HepG2 (cell line): ENCODE data around the gene PPP1R9B. TPM values are rescaled to one million over a fixed set of nuclear protein-coding genes. Genes with fewer than 3 reads are reported as not detected.

Experiments used
- ATAC-seq: fragments of 200-7000 bp; cut with Tn5 transposase; 3 replicates; pipeline ENCODE4 v1.9.1; 2020; ENCODE audit warnings: mild to moderate bottlenecking, moderate library complexity
- BruUV-seq: library from RNA; stranded (reverse); fragments of 400-500 nt; replicated peaks from 2 replicates; lab custom pipeline; 2021; lab: Mats Ljungman, UMichigan
- CTCF ChIA-PET: fragments of 300-600 bp; formaldehyde crosslinking; extraction: SDS; loops from one replicate; lab custom pipeline; 2021; ENCODE audit warnings: low total read pairs, inconsistent platforms, low intra/inter-chr PET ratio; lab: Yijun Ruan, JAX
- POLR2A ChIA-PET: fragments of 350-600 bp; sonication (Branson Sonifier 250); formaldehyde crosslinking; loops from one replicate; lab custom pipeline; 2020; ENCODE audit warnings: antibody characterized with exemption, inconsistent platforms; lab: Yijun Ruan, JAX
- DNase-seq: peaks from one replicate; pipeline ENCODE4 v3.0.0-alpha.2; 2015; ENCODE audit warnings: low spot score
- FAIRE-seq: peaks from 3 replicates; lab custom pipeline; 2011; peaks lifted over from hg19 to GRCh38; lab: Jason Lieb, UNC
- H2AFZ ChIP-seq: one replicate; pipeline ENCODE4 v1.6.1; 2011; ENCODE audit warnings: low read length, inconsistent platforms
- H3K27ac ChIP-seq: fragments of 300-600 bp; 3 replicates; pipeline ENCODE4 v1.8.0; 2011; ENCODE audit warnings: mixed run types, mild to moderate bottlenecking, mixed read lengths, low read length, inconsistent platforms; ENCODE audit not compliant: insufficient read depth; ENCODE audit errors: extremely low read length
- H3K27me3 ChIP-seq, 2 experiments: fragments of 200-600 bp in 1 of 2; 2 replicates in 1 of 2; 3 replicates in 1 of 2; pipeline versions ENCODE4 v1.6.0 to v1.8.0; 2011; ENCODE audit warnings: low read length in 2 of 2, mild to moderate bottlenecking in 2 of 2, moderate library complexity in 2 of 2, inconsistent platforms in 1 of 2; ENCODE audit not compliant: insufficient read depth in 2 of 2, control insufficient read depth in 1 of 2
- H3K36me3 ChIP-seq, 2 experiments: fragments of 200-600 bp in 1 of 2; replicated peaks in 1 of 2; 2 replicates in 1 of 2; 3 replicates in 1 of 2; pipeline versions ENCODE4 v1.5.1 to v1.8.0; 2011; ENCODE audit warnings: low read length in 2 of 2, inconsistent platforms in 1 of 2; ENCODE audit not compliant: insufficient read depth in 2 of 2, control insufficient read depth in 1 of 2
- H3K4me1 ChIP-seq: 2 replicates; pipeline ENCODE4 v1.5.1; 2012; ENCODE audit warnings: low read length, inconsistent platforms; ENCODE audit not compliant: insufficient read depth
- H3K4me2 ChIP-seq: 2 replicates; pipeline ENCODE4 v1.6.0; 2011; ENCODE audit warnings: low read depth, low read length, inconsistent platforms
- H3K4me3 ChIP-seq, 3 experiments: fragments of 200-600 bp in 1 of 3; sonication (generic), shearing (Covaris generic) in 1 of 3; replicated peaks in 1 of 3; 2 replicates each; pipeline ENCODE4 v1.5.1; 2011 to 2016; ENCODE audit warnings: low read length in 3 of 3, inconsistent platforms in 2 of 3, low read depth in 2 of 3, mild to moderate bottlenecking in 2 of 3, control low read depth in 1 of 3, mixed read lengths in 1 of 3; ENCODE audit not compliant: insufficient read depth in 1 of 3
- H3K79me2 ChIP-seq: one replicate; pipeline ENCODE4 v1.6.1; 2011; ENCODE audit warnings: low read length, inconsistent platforms; ENCODE audit not compliant: insufficient read depth
- H3K9ac ChIP-seq: 2 replicates; pipeline ENCODE4 v1.6.0; 2011; ENCODE audit warnings: mild to moderate bottlenecking, low read depth, low read length, inconsistent platforms; ENCODE audit not compliant: insufficient read depth
- H3K9me3 ChIP-seq: 2 replicates; pipeline ENCODE4 v1.5.1; 2012; ENCODE audit warnings: mild to moderate bottlenecking, low read length
- H4K20me1 ChIP-seq: 2 replicates; pipeline ENCODE4 v1.6.0; 2011; ENCODE audit warnings: inconsistent platforms, mild to moderate bottlenecking, low read length, moderate library complexity; ENCODE audit not compliant: insufficient read depth
- ATF6 ChIP-seq: sonication (generic); formaldehyde crosslinking; conservative IDR thresholded peaks from 2 replicates; pipeline ENCODE4 v1.4.0; 2020; ENCODE audit warnings: missing genetic modification reagents
- CEBPB ChIP-seq: IDR thresholded peaks from 2 replicates; pipeline ENCODE4 v1.6.1; 2011; ENCODE audit warnings: low read depth, low read length, improper control_type of control experiment, borderline replicate concordance
- DPF2 ChIP-seq: sonication (generic); formaldehyde crosslinking; IDR thresholded peaks from 2 replicates; pipeline ENCODE4 v1.4.0; 2020; ENCODE audit warnings: mild to moderate bottlenecking, low read depth, missing genetic modification reagents, borderline replicate concordance
- HOXA5 ChIP-seq: sonication (generic); formaldehyde crosslinking; IDR thresholded peaks from 2 replicates; pipeline ENCODE4 v1.4.0; 2020; ENCODE audit warnings: missing genetic modification reagents
- MATR3 ChIP-seq: sonication (generic); formaldehyde crosslinking; IDR thresholded peaks from 2 replicates; pipeline ENCODE4 v1.4.0; 2020; ENCODE audit warnings: missing genetic modification reagents
- MEF2D ChIP-seq: sonication (generic); formaldehyde crosslinking; IDR thresholded peaks from 2 replicates; pipeline ENCODE4 v1.5.1; 2020; ENCODE audit warnings: mild to moderate bottlenecking, missing genetic modification reagents
- RBFOX2 ChIP-seq: fragments of 200-400 bp; formaldehyde crosslinking; IDR thresholded peaks from 2 replicates; pipeline ENCODE4 v1.6.1; 2017; ENCODE audit warnings: low read depth, mild to moderate bottlenecking, low read length
- ZNF552 ChIP-seq: sonication (generic); formaldehyde crosslinking; IDR thresholded peaks from 2 replicates; pipeline ENCODE4 v1.9.0; 2022; ENCODE audit warnings: missing genetic modification reagents, mild to moderate bottlenecking, borderline replicate concordance
- WGBS: methylation state at CpG from one replicate; pipeline ENCODE4 v1.1.6; 2017; ENCODE audit warnings: low lambda C conversion rate; 5-methylcytosine and 5-hydroxymethylcytosine counted together
- in situ Hi-C: cut with HindIII; loops from 2 replicates; pipeline ENCODE4 v1.10.0; 2017; ENCODE audit warnings: low pct_unique_long_range_greater_than_20kb; ENCODE audit not compliant: extremely low pct_ligation_motif_present
- intact Hi-C: fragments of 100-400 bp; cut with micrococcal nuclease; formaldehyde crosslinking; loops from one replicate; pipeline ENCODE4 v1.10.0; 2022; ENCODE audit not compliant: unreplicated experiment
- polyA plus RNA-seq, 8 experiments: library from polyadenylated mRNA; depleted of rRNA in 3 of 8; stranded (reverse) in 7 of 8; unstranded in 1 of 8; fragments of >200 nt; fragmentation: Illumina TruSeq in 4 of 8; extraction: Trizol in 4 of 8; gene quantifications; 2 replicates each; pipeline versions ENCODE4 v1.2.1 to v1.2.3, GENCODE V29; 2011 to 2016; ENCODE audit warnings: low read depth in 4 of 8, missing spikeins in 1 of 8, mixed read lengths in 1 of 8; ENCODE audit not compliant: insufficient read depth in 1 of 8
- total RNA-seq, 5 experiments: library from RNA; depleted of rRNA; stranded (reverse); fragments of >200 nt; fragmentation: Illumina TruSeq; extraction: Trizol; gene quantifications; 2 replicates each; pipeline ENCODE4 v1.2.3, GENCODE V29; 2016; ENCODE audit warnings: low read depth in 1 of 5

Gene PPP1R9B
- total and polyA plus RNA-seq, 2 of the 13 experiments (the other 11 are each of a cell fraction or from before 2014, with no cell fraction given): 9.4 to 15.8 TPM

GRCh38 chr17:50187751-50188530 is 37.5 kb upstream of the PPP1R9B start:
- CTCF ChIA-PET: no interaction called here
- no peak overlapping the region for H2AFZ ChIP-seq
- H3K4me1 ChIP-seq: no peaks in the 10 kb centered on the region
- H3K4me2 ChIP-seq: no peak overlapping the region
- no peak overlapping the region for H3K27ac ChIP-seq
- no peaks in the 10 kb centered on the region for H3K9me3 ChIP-seq
- ATAC-seq (no peak), FAIRE-seq (no peak), DNase-seq (no peak)
- H3K36me3 ChIP-seq: no peaks in the 10 kb centered on the region
- no peak overlapping the region for H3K9ac ChIP-seq
- no peak overlapping the region for H3K4me3 ChIP-seq
- WGBS: 39% methylated on average over 9 of the region's 17 CpGs
- H4K20me1 ChIP-seq: no peaks in the 10 kb centered on the region
- peaks cover 24 to 89% of the 10 kb centered on the region in 2 experiments for H3K27me3 ChIP-seq
- TF ChIP-seq RBFOX2 (no peak), ZNF552 (CRISPR knock-in tag) (no peak), MEF2D (CRISPR knock-in tag) (no peak), CEBPB (no peak), ATF6 (CRISPR knock-in tag) (no peak), DPF2 (CRISPR knock-in tag) (no peak), HOXA5 (CRISPR knock-in tag) (no peak), MATR3 (CRISPR knock-in tag) (no peak)
- in situ Hi-C loops (no loop called here), intact Hi-C loops (no loop called here)
- POLR2A ChIA-PET: no interaction called here
- no peaks in the 10 kb centered on the region for H3K79me2 ChIP-seq
- BruUV-seq: no TSS peak
